ENCODE data around the gene GABRR1. TPM values are rescaled to one million over a fixed set of nuclear protein-coding genes. Genes with fewer than 3 reads are reported as not detected.
A peak's percentile ranks its signal among the peaks of the same experiment; 100 is the strongest.

Gene GABRR1
- total and polyA plus RNA-seq, 2 of the 13 experiments (the other 11 are each of a cell fraction or from before 2014, with no cell fraction given), result not detected

GRCh38 chr6:89243331-89243629 lies 26.1 kb upstream of the GABRR1 start (continued):
- TF ChIP-seq DPF2 (CRISPR knock-in tag; IDR thresholded peaks at IDR 0.05; ENCODE audit: borderline replicate concordance, low read depth) (no peak), ZHX1 (CRISPR knock-in tag; IDR thresholded peaks at IDR 0.05; ENCODE audit: low read depth) (no peak)

- intact Hi-C loops (cut with micrococcal nuclease; ENCODE audit: unreplicated experiment) (loop anchor here (1.0 kb wide), 2 partner anchors 120 to 259 kb away; no protein-coding TSS in a partner anchor), in situ Hi-C loops (cut with HindIII; ENCODE audit: extremely low pct_ligation_motif_present, low pct_unique_long_range_greater_than_20kb) (loop anchor here (5.0 kb wide), 2 partner anchors 120 to 260 kb away; no protein-coding TSS in a partner anchor)
- BruUV-seq (replicated peaks), result no TSS peak
- H3K27ac ChIP-seq (ENCODE audit: extremely low read length, insufficient read depth, low read length), result no peak overlapping the region
- H2AFZ ChIP-seq (ENCODE audit: low read length), result no peak overlapping the region
- FAIRE-seq, result peak; percentile 63
- 18% methylated on average over 3 of the region's 3 CpGs for WGBS (ENCODE audit: low lambda C conversion rate)
- H3K9ac ChIP-seq (ENCODE audit: insufficient read depth, low read depth, low read length), result no peak overlapping the region
- H3K27me3 ChIP-seq (ENCODE audit: control insufficient read depth in 1 of 2, insufficient read depth in 2 of 2, low read length in 2 of 2), result no peaks in the 10 kb centered on the region
- H3K4me2 ChIP-seq (ENCODE audit: low read depth, low read length), result no peak overlapping the region
- no peak overlapping the region for H3K4me3 ChIP-seq (replicated peaks in 1 of 3; ENCODE audit: insufficient read depth in 1 of 3, low read depth in 2 of 3, low read length in 3 of 3)
- no peaks in the 10 kb centered on the region for H4K20me1 ChIP-seq (ENCODE audit: insufficient read depth, low read length)
- peak; percentile 44 for DNase-seq (ENCODE audit: low spot score)
- no peaks in the 10 kb centered on the region for H3K79me2 ChIP-seq (ENCODE audit: insufficient read depth, low read length)
- ChIA-PET POLR2A (interaction anchor here (0.8 kb wide), 1 partner anchor 260 kb away, joined by 4 read pairs; no protein-coding TSS in a partner anchor), CTCF (ENCODE audit: low intra/inter-chr PET ratio, low total read pairs) (interaction anchor here (1.2 to 4.8 kb wide), 3 partner anchors 120 to 260 kb away, joined by 3 to 33 read pairs (median 32); partner anchors contain the start of gene SRSF12)
- no peaks in the 10 kb centered on the region for H3K36me3 ChIP-seq (replicated peaks in 1 of 2; ENCODE audit: control insufficient read depth in 1 of 2, insufficient read depth in 2 of 2, low read length in 2 of 2)
- no peaks in the 10 kb centered on the region for H3K4me1 ChIP-seq (ENCODE audit: insufficient read depth, low read length)
- H3K9me3 ChIP-seq (ENCODE audit: low read length), result no peaks in the 10 kb centered on the region
- peak; percentile 75 for ATAC-seq
- TF ChIP-seq SMC3 (IDR thresholded peaks at IDR 0.05; ENCODE audit: low read length), result peak; percentile 88
- no peak for TF ChIP-seq FOXO1 (CRISPR knock-in tag; IDR thresholded peaks at IDR 0.05)
- TF ChIP-seq CTCF (CRISPR knock-in tag; IDR thresholded peaks at IDR 0.05), result peak; percentile 77
- no peak for TF ChIP-seq ZNF335 (CRISPR knock-in tag; IDR thresholded peaks at IDR 0.05)
- no peak for TF ChIP-seq ZNF280D (CRISPR knock-in tag; IDR thresholded peaks at IDR 0.05)
- TF ChIP-seq RAD21 (CRISPR knock-in tag; IDR thresholded peaks at IDR 0.05), result peak; percentile 68
- peak; percentile 89 for TF ChIP-seq STAG1 (CRISPR knock-in tag; IDR thresholded peaks at IDR 0.05)
- TF ChIP-seq CHCHD3 (CRISPR knock-in tag; IDR thresholded peaks at IDR 0.05), result no peak
- TF ChIP-seq ATF7-NPFF (CRISPR knock-in tag; IDR thresholded peaks at IDR 0.05; ENCODE audit: low read depth), result no peak
- no peak for TF ChIP-seq ZNF780A (CRISPR knock-in tag; IDR thresholded peaks at IDR 0.05)
- no peak for TF ChIP-seq EZH2 (conservative IDR thresholded peaks at IDR 0.05; ENCODE audit: low read depth, low read length)
- no peak for TF ChIP-seq ZNF569 (CRISPR knock-in tag; IDR thresholded peaks at IDR 0.05; ENCODE audit: borderline replicate concordance)
Observed at GRCh38 chr6:89242574-89243330, 25.6 kb upstream of the GABRR1 start.
